Activated T-helper 2 cell treated with anti-CD3 and anti-CD28 coated beads, Interferon-gamma antibody, Interleukin-2, Interleukin-4, amounts not matched to agents 10 μg/mL and 5 μg/mL and 100 μg/mL, durations not matched to agents 14 hours and 24 hours and 36 hours (primary cell): ENCODE results near the gene TRIM21. TPM values are rescaled to one million over a fixed set of nuclear protein-coding genes. Genes with fewer than 3 reads are reported as not detected.
A peak's percentile ranks its signal among the peaks of the same experiment; 100 is the strongest.
"Not testable (repeated sequence)": the region's sequence is repeated elsewhere in the genome, so short reads cannot be mapped to it uniquely, and the experiment has no call there.

ENCODE experiments used
- DNase-seq: peaks from one replicate; pipeline ENCODE4 v3.0.0; 2021; ENCODE audit warnings: low spot score
- H3K27ac Mint-ChIP-seq: one replicate; pipeline ENCODE4 v1.8.0; 2021; ENCODE audit warnings: mixed read lengths
- H3K27me3 Mint-ChIP-seq: one replicate; pipeline ENCODE4 v1.8.0; 2021; ENCODE audit warnings: low read depth, mixed read lengths
- H3K36me3 Mint-ChIP-seq: one replicate; pipeline ENCODE4 v1.8.0; 2021; ENCODE audit warnings: low read depth, mixed read lengths
- H3K4me1 Mint-ChIP-seq: one replicate; pipeline ENCODE4 v1.8.0; 2021; ENCODE audit warnings: low read depth, mixed read lengths
- H3K4me3 Mint-ChIP-seq: one replicate; pipeline ENCODE4 v1.8.0; 2021; ENCODE audit warnings: low read depth, mild to moderate bottlenecking, moderate library complexity, mixed read lengths
- H3K9me3 Mint-ChIP-seq: one replicate; pipeline ENCODE4 v1.8.0; 2021; ENCODE audit warnings: mixed read lengths
- intact Hi-C: fragments of 100-400 bp; cut with micrococcal nuclease; formaldehyde crosslinking; loops from one replicate; pipeline ENCODE4 v1.15.1; 2023
- total RNA-seq: library from RNA; stranded (reverse); gene quantifications from 2 replicates; pipeline ENCODE4 v1.2.3, GENCODE V29; 2022

TRIM21 gene
- total RNA-seq: 31.9 and 34.9 TPM in 2 replicates

DNA sequence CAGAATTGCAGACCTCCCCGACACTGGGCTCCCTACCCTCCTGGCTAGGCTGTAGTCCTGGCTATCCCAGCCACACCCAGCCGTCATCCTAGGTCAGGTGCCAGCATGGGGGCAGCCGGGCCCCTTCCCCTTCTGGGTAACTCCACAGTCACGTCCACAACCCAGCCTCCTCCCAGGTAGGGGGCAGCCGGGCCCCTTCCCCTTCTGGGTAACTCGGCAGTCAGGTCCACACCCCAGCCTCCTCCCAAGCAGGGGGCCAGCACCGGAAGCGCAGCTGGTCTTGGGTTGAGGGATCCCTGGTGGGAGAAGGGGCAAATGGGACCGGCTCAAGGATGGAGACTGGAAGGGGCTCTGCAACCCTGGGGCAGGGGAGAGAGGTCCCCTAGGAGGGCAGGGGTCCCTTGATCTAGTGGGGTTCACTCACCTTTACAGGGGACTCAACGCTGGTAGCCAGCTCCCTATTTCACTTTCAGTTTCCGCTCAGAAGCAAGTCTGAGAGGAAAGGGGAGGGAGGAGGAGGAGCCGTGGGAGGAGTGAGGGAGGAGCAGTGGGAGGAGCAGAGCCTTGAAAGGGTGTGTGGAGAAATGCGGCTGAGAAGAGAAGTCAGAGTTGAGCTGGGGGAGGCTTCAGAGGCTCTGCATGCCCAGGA lies at the start of gene TRIM21:
TRIM21 (minus strand) TSS at position 494 of the 649 bp plus-strand sequence. CDS start 3,293 bp downstream, outside the sequence.
- Mint-ChIP-seq H3K27me3 (no peaks in the 10 kb centered on the region), H3K4me1 (peaks cover 25% of the 10 kb centered on the region), H3K27ac (peak within 1 kb of the TSS; percentile 85), H3K4me3 (peak within 1 kb of the TSS; percentile 90), H3K36me3 (peaks cover 43% of the 10 kb centered on the region), H3K9me3 (peaks cover 9% of the 10 kb centered on the region)
- intact Hi-C loops: loop anchor here (1.0 to 10.0 kb wide), 4 partner anchors 88 to 1839 kb away; partner anchors contain the start of gene FHIP1B
- DNase-seq: peak; percentile 87

DNA sequence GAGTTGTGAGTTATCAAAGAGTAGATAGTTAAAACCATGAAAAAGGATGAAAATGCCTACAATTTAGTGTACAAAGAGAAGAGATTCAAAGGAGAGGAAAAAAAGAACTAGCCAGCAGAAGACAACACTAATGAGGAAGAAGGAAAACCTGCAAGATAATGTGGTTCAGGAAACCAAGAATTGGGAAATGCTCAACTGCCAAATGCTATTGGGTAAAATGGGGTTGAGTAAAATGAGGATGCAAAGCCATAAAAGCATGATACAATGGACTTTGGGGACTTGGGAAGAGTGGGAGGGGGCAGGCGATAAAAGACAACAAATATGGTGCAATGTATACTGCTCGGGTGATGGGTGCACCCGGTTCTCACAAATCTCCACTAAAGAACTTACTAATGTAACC lies 48.0 kb upstream of the TRIM21 start:
- H3K36me3 Mint-ChIP-seq: no peaks in the 10 kb centered on the region
- H3K27me3 Mint-ChIP-seq: peaks cover 4% of the 10 kb centered on the region
- no peak overlapping the region for H3K27ac Mint-ChIP-seq
- H3K4me1 Mint-ChIP-seq: no peaks in the 10 kb centered on the region
- no peak for DNase-seq
- no peak overlapping the region for H3K4me3 Mint-ChIP-seq
- intact Hi-C loops: no loop called here
- no peaks in the 10 kb centered on the region for H3K9me3 Mint-ChIP-seq

- Mint-ChIP-seq H3K36me3 (no peaks in the 10 kb centered on the region), H3K4me1 (no peaks in the 10 kb centered on the region)
- intact Hi-C loops: no loop called here
These were observed 42.9 kb upstream of the TRIM21 start for GRCh38 chr11:4436411-4436810.

GRCh38 chr11:4433856-4434255 lies 40.4 kb upstream of the TRIM21 start:
- no peaks in the 10 kb centered on the region for H3K36me3 Mint-ChIP-seq
- intact Hi-C loops: no loop called here
- no peak overlapping the region for H3K27ac Mint-ChIP-seq
- no peaks in the 10 kb centered on the region for H3K4me1 Mint-ChIP-seq
- H3K9me3 Mint-ChIP-seq: no peaks in the 10 kb centered on the region
- H3K4me3 Mint-ChIP-seq: no peak overlapping the region
- peaks cover 9% of the 10 kb centered on the region for H3K27me3 Mint-ChIP-seq
- no peak for DNase-seq

More at GRCh38 chr11:4436411-4436810, 42.9 kb upstream of the TRIM21 start:
- peaks cover 7% of the 10 kb centered on the region for H3K27me3 Mint-ChIP-seq
- DNase-seq: no peak
- H3K4me3 Mint-ChIP-seq: no peak overlapping the region
- H3K27ac Mint-ChIP-seq: no peak overlapping the region
- H3K9me3 Mint-ChIP-seq: no peaks in the 10 kb centered on the region

DNA sequence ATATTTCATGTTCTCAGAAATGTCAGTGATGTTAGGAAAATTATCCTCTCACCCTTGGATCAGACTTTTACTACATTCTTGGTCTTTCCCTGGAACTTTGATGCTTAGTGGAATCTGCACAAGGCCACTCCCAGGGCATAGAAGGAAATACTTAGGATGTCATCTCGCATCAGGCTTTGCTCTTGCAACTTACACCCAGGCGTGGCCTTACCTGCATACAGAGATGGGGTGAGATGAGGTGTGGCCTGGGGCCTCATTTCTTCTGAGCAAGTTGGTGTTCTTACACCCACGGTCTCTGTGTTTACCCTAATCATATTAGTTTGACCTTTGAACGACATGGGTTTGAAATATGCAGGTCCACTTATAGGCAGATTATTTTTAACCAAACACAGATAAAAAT lies 36.5 kb upstream of the TRIM21 start:
- intact Hi-C loops: no loop called here
- Mint-ChIP-seq H3K27me3 (peaks cover 5% of the 10 kb centered on the region), H3K9me3 (no peaks in the 10 kb centered on the region), H3K4me1 (no peaks in the 10 kb centered on the region), H3K27ac (no peak overlapping the region), H3K36me3 (no peaks in the 10 kb centered on the region), H3K4me3 (no peak overlapping the region)
- no peak for DNase-seq

DNA sequence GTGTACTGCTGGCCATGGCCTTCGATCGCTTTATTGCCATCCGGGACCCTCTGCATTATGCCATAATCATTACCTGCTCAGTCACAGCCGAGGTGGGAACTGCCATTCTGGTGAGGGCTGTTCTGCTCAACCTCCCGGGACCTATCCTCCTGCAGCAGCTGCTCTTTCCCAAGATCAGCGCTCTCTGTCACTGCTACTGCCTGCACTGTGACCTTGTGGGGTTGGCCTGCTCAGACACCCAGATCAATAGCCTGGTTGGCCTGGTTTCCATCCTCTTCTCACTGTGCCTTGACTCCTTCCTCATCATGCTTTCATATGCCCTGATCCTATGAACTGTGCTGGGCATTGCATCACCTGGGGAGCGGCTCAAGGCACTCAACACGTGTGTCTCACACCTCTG lies 24.9 kb upstream of the TRIM21 start:
- H3K4me3 Mint-ChIP-seq: no peak overlapping the region
- H3K36me3 Mint-ChIP-seq: no peaks in the 10 kb centered on the region
- H3K27me3 Mint-ChIP-seq: peaks cover 8% of the 10 kb centered on the region
- no peak overlapping the region for H3K27ac Mint-ChIP-seq
- no peaks in the 10 kb centered on the region for H3K9me3 Mint-ChIP-seq
- H3K4me1 Mint-ChIP-seq: no peaks in the 10 kb centered on the region
- DNase-seq: no peak
- intact Hi-C loops: no loop called here

DNA sequence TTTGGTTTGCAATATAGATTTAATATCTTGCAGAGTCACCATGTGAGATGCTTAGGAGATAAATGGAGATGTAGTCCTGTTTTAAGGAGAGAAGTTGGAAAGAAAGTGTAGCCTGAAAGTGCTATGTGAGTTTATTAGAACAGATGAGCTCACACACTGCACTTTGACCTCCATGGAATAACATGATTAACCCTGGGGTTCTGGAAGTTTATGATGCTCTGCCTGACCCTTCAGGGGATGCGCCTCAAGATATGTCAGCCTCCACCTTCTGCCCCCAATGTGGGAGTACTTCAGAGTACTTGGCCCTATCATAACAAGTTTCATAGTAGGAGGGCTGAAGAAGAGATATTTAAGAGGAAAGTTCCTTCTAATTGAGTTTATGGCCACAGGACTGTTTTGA lies 23.3 kb upstream of the TRIM21 start:
- no peaks in the 10 kb centered on the region for H3K9me3 Mint-ChIP-seq
- H3K27me3 Mint-ChIP-seq: peaks cover 8% of the 10 kb centered on the region
- no peak overlapping the region for H3K4me3 Mint-ChIP-seq
- no peaks in the 10 kb centered on the region for H3K4me1 Mint-ChIP-seq
- H3K36me3 Mint-ChIP-seq: no peaks in the 10 kb centered on the region
- H3K27ac Mint-ChIP-seq: no peak overlapping the region
- intact Hi-C loops: no loop called here
- DNase-seq: no peak

- H3K27me3 Mint-ChIP-seq: peaks cover 8% of the 10 kb centered on the region
- H3K36me3 Mint-ChIP-seq: no peaks in the 10 kb centered on the region
- H3K4me1 Mint-ChIP-seq: no peaks in the 10 kb centered on the region
- no peak for DNase-seq
- no peak overlapping the region for H3K4me3 Mint-ChIP-seq
- intact Hi-C loops: no loop called here
- no peak overlapping the region for H3K27ac Mint-ChIP-seq
- no peaks in the 10 kb centered on the region for H3K9me3 Mint-ChIP-seq
These were observed 22.8 kb upstream of the TRIM21 start for GRCh38 chr11:4416306-4416705.

DNA sequence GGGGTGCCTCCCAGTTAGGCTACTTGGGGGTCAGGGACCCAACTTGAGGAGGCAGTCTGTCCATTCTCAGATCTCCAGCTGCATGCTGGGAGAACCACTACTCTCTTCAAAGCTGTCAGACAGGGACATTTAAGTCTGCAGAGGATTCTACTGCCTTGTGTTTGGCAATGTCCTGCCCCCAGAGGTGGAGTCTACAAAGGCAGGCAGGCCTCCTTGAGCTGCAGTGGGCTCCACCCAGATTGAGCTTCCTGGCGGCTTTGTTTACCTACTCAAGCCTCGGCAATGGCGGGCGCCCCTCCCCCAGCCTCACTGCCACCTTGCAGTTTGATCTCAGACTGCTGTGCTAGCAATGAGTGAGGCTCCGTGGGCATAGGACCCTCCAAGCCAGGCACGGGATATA lies 12.7 kb upstream of the TRIM21 start:
- H3K36me3 Mint-ChIP-seq, H3K4me3 Mint-ChIP-seq, H3K27me3 Mint-ChIP-seq, H3K4me1 Mint-ChIP-seq, intact Hi-C loops, DNase-seq, H3K27ac Mint-ChIP-seq, H3K9me3 Mint-ChIP-seq: not testable (repeated sequence)

DNA sequence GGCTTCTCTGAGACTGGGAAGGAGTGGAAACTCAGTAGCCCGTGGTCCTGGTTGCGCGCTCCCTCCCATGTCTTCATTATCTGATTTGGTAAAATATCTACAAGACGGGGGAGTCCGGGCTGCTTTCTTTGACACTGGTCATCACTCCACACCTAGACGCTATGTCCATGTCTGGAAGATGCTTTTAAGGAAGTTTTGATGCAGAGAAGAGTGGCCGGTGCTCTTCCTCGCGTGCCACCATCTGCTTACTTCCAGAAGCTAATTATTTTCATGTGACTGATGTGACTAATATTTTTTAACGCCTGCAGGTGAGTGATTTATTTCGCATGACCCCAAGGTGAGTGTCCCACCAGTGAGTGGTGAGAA lies 339 bp upstream of the TRIM21 start:
- Mint-ChIP-seq H3K4me3 (peak overlapping the region; percentile 90), H3K9me3 (peaks cover 11% of the 10 kb centered on the region), H3K27me3 (no peaks in the 10 kb centered on the region), H3K4me1 (peaks cover 25% of the 10 kb centered on the region), H3K36me3 (peaks cover 39% of the 10 kb centered on the region), H3K27ac (no peak overlapping the region)
- DNase-seq: no peak
- intact Hi-C loops: loop anchor here (1.0 to 10.0 kb wide), 4 partner anchors 87 to 1838 kb away; partner anchors contain the start of gene FHIP1B

DNA sequence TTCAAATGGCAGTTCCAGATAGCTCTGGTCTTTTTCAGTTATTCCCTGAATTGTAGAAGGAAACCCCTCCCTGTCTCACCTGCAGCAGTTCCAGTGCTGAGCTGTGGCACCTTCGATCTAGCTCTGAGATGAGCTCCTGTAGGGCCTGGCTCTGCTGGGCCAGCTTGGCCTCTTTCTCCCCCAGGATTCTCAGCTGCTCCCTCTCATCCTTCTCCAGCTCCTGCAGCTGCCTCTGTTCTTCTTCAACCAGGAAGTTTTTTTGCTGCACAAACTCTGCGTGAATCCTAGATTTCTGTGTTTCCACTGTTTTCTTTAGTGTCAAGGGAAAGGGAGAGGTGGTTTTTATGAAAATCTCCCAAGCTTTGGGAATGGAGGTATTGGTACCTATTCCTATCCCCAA lies 5.3 kb downstream of the TRIM21 start:
- Mint-ChIP-seq H3K27me3 (no peaks in the 10 kb centered on the region), H3K27ac (no peak overlapping the region), H3K4me3 (no peak overlapping the region), H3K36me3 (peaks cover 79% of the 10 kb centered on the region), H3K9me3 (no peaks in the 10 kb centered on the region), H3K4me1 (peaks cover 17% of the 10 kb centered on the region)
- intact Hi-C loops: no loop called here
- DNase-seq: no peak

DNA sequence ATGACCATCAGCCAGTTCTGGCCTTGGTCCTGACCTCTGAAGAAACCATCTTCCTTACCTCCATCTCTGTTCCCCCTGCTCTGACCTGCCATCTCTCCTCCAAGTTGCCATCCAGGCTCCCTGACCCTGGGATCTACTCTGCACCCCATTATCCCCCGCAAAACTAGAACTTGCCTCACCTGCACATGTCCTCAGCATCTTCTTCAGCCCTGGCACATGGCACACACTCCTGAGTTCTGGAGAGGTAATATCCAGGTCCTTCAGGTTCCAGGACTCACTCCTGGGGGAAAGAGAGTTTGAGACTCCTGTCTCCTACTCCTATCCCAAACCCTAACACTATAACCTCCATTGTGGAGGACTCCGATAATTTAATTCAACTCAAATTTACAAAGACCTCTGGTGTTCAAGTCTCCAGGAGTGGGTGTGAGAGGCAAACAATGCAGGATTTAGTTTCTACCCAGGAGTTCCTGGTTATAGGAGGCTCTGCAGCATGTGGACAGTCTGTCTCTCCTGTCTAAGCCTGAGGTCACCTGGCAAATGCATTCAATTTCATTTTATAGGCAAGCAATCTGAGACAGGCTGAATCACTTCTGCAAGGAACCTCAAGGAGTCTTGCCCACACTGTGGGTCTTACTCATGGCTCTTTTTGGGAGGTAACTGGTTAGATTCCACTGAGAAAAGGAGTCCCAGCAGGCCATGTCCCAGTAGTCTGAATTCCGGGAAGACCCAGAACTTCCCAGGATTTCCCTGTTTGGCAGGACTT lies 7.3 kb downstream of the TRIM21 start:
- peaks cover 5% of the 10 kb centered on the region for H3K4me1 Mint-ChIP-seq
- no peak overlapping the region for H3K27ac Mint-ChIP-seq
- H3K9me3 Mint-ChIP-seq: no peaks in the 10 kb centered on the region
- H3K4me3 Mint-ChIP-seq: no peak overlapping the region
- peaks cover 64% of the 10 kb centered on the region for H3K36me3 Mint-ChIP-seq
- intact Hi-C loops: no loop called here
- H3K27me3 Mint-ChIP-seq: no peaks in the 10 kb centered on the region
- no peak for DNase-seq

DNA sequence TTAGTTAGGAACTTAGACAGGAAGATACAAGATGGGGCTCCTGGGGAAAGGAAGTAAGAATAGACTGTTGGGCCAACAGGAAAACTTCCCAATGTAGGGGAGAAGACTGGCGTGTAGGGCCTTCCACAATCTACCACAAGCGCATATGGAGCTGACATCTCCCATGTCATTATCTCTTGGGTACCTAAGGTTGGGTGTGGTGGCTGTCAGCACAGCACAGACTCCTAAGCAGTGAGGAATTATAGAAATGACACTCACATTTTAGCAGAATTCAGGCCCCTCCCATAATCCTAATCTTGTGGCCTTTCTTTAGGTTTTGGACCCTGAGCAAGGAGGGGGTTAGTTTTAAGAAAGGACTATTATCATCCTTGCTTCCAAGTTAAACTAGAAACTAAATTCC lies 11.6 kb downstream of the TRIM21 start:
- no peak overlapping the region for H3K27ac Mint-ChIP-seq
- peaks cover 30% of the 10 kb centered on the region for H3K36me3 Mint-ChIP-seq
- H3K4me1 Mint-ChIP-seq: no peaks in the 10 kb centered on the region
- DNase-seq: no peak
- intact Hi-C loops: no loop called here
- no peaks in the 10 kb centered on the region for H3K9me3 Mint-ChIP-seq
- no peaks in the 10 kb centered on the region for H3K27me3 Mint-ChIP-seq
- no peak overlapping the region for H3K4me3 Mint-ChIP-seq
